Central memory CD8-positive, alpha-beta T cell (primary cell): ENCODE data around the gene MEAK7.

Experiments used
- ATAC-seq: fragments of 150-1000 bp; cut with Tn5 transposase; replicated peaks from 2 replicates; pipeline ENCODE4 v1.10.0; 2022; ENCODE audit warnings: mild to moderate bottlenecking, moderate FRiP score, moderate number of reproducible peaks; ENCODE audit not compliant: poor library complexity, severe bottlenecking; ENCODE audit errors: extremely low read depth
- DNase-seq, 2 donors: peaks; one replicate each; pipeline ENCODE4 v3.0.0; 2021; ENCODE audit warnings: low spot score in 2 of 2
- H3K27ac Mint-ChIP-seq: one replicate; pipeline ENCODE4 v1.8.0; 2022; ENCODE audit warnings: low read depth, mild to moderate bottlenecking, moderate library complexity, mixed read lengths
- H3K27me3 Mint-ChIP-seq: one replicate; pipeline ENCODE4 v1.8.0; 2022; ENCODE audit warnings: mixed read lengths
- H3K36me3 Mint-ChIP-seq: one replicate; pipeline ENCODE4 v1.8.0; 2022; ENCODE audit warnings: mild to moderate bottlenecking, moderate library complexity, mixed read lengths; ENCODE audit not compliant: insufficient read depth
- H3K4me1 Mint-ChIP-seq: one replicate; pipeline ENCODE4 v1.8.0; 2022; ENCODE audit warnings: mixed read lengths
- H3K4me3 Mint-ChIP-seq: one replicate; pipeline ENCODE4 v1.8.0; 2022; ENCODE audit warnings: mild to moderate bottlenecking, moderate library complexity, mixed read lengths
- H3K9me3 Mint-ChIP-seq: one replicate; pipeline ENCODE4 v1.8.0; 2022; ENCODE audit warnings: mixed read lengths

The MEAK7 gene

GRCh38 chr16:84462296-84463210, 41.9 kb downstream of the MEAK7 start:
- Mint-ChIP-seq H3K9me3 (peaks cover 3% of the 10 kb centered on the region), H3K27ac (no peak overlapping the region), H3K27me3 (no peaks in the 10 kb centered on the region), H3K4me1 (peaks cover 5% of the 10 kb centered on the region), H3K4me3 (no peak overlapping the region), H3K36me3 (peaks cover 2% of the 10 kb centered on the region)
- DNase-seq (no peak), ATAC-seq (no peak)

GRCh38 chr16:84461413-84462295, 42.8 kb downstream of the MEAK7 start:
- Mint-ChIP-seq H3K9me3 (no peaks in the 10 kb centered on the region), H3K27ac (no peak overlapping the region), H3K4me1 (peaks cover 5% of the 10 kb centered on the region), H3K36me3 (peaks cover 2% of the 10 kb centered on the region), H3K27me3 (no peaks in the 10 kb centered on the region), H3K4me3 (no peak overlapping the region)
- DNase-seq (no peak), ATAC-seq (no peak)

DNA sequence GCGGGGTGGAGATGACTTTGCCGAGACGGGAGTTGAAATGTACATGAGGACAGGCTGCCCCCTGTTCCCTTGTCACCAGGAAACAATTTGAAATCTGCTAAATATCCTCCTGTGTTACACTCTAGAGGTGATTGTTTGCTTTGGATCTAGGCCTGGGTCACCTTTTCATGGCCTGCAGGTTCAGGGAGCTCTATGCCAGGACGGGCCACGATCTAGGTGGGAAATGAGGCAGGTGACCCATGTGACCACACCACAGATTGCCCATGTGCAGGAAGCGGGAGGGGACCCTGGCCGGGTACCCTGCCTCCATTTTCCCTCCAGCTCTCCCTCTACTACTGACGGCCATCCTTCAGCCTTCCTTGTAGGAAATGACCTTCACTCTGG, 43.4 kb downstream of the MEAK7 start:
- no peak overlapping the region for H3K4me3 Mint-ChIP-seq

DNA sequence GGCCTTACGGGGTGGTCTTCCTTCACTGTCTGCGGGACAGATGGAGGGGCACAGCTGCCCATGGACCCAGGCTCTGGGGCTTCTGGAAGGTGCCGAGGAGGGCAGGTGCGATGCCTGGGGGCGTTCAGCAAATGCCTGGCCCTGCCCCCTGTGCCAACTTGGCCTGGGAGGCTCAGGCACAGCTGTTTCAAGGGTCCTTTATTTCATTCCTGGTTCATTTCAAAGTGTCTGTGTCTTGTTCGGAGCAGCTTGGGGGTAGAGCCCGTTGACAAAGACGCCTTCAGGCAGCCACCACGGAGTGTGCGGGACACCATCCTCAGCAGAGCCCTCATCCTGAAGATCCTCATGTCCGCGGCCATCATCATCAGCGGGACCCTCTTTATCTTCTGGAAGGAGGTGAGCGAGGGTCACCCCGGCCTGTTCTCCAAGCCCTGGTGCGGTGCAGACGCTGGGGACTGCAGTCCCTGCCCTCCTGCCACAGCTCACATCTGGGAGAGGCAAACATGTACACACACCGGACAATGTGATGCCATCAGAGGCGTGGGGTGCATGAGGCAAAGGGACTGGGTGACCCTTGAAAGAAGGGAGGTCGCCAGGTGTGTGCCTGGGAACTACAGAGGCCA, 43.9 kb downstream of the MEAK7 start:
- Mint-ChIP-seq H3K4me3 (no peak overlapping the region), H3K27ac (no peak overlapping the region), H3K36me3 (no peaks in the 10 kb centered on the region), H3K27me3 (no peaks in the 10 kb centered on the region), H3K4me1 (peaks cover 5% of the 10 kb centered on the region), H3K9me3 (no peaks in the 10 kb centered on the region)
- DNase-seq (no peak), ATAC-seq (no peak)

More for the DNA sequence above, 43.4 kb downstream of the MEAK7 start:
- no peak for DNase-seq
- peaks cover 5% of the 10 kb centered on the region for H3K4me1 Mint-ChIP-seq
- no peaks in the 10 kb centered on the region for H3K9me3 Mint-ChIP-seq
- peaks cover 2% of the 10 kb centered on the region for H3K36me3 Mint-ChIP-seq
- H3K27ac Mint-ChIP-seq = no peak overlapping the region
- no peaks in the 10 kb centered on the region for H3K27me3 Mint-ChIP-seq
- no peak for ATAC-seq

DNA sequence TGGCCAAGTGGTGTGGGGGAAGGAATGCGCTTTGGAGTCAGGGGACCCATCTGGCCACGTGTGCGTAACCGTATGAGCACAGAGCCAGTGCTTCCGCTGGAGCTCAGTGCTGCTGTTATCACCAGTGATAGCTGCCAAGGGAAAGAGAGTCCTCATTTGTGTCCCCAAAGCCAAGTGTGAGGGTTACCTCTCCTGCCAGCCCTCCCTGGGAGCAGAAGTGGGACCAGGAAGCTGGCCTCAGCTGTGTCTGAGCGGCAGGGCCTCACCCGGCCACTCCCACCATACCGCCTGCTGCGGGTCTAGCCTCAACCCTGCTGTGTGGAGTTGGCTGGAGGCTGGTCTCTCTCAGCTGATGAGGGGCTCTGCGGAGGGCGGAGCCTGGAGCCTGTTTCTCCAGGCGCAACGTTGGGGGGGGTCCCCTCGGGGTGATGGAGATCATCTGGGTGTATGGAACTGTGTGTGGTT, 44.5 kb downstream of the MEAK7 start:
- no peaks in the 10 kb centered on the region for H3K36me3 Mint-ChIP-seq

DNA sequence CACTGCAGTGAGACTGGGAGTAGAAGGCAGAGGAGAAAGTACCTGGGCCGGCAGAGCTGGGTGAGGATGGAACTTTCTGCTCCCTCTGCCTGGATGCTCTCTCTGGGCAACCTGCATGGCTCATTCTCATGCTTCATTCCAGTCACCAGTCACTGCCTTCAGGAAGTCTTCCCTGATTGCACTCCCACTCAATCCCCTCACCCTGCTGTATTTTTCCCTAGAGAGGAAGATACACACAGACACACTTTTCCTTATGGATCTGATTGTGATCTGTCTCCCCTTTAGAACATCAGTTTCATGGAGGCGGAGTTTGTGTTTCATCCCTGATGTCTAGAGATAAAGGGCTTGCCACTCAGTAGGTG, 44.9 kb downstream of the MEAK7 start:
- no peak overlapping the region for H3K27ac Mint-ChIP-seq
- DNase-seq (no peak), ATAC-seq (no peak)
- H3K4me3 Mint-ChIP-seq = no peak overlapping the region
- H3K27me3 Mint-ChIP-seq = no peaks in the 10 kb centered on the region
- H3K4me1 Mint-ChIP-seq = peaks cover 5% of the 10 kb centered on the region
- no peaks in the 10 kb centered on the region for H3K36me3 Mint-ChIP-seq
- H3K9me3 Mint-ChIP-seq = no peaks in the 10 kb centered on the region

More for the DNA sequence above, 44.5 kb downstream of the MEAK7 start:
- ATAC-seq (no peak), DNase-seq (no peak)
- Mint-ChIP-seq H3K4me1 (peaks cover 5% of the 10 kb centered on the region), H3K9me3 (no peaks in the 10 kb centered on the region), H3K4me3 (no peak overlapping the region), H3K27ac (no peak overlapping the region), H3K27me3 (no peaks in the 10 kb centered on the region)

DNA sequence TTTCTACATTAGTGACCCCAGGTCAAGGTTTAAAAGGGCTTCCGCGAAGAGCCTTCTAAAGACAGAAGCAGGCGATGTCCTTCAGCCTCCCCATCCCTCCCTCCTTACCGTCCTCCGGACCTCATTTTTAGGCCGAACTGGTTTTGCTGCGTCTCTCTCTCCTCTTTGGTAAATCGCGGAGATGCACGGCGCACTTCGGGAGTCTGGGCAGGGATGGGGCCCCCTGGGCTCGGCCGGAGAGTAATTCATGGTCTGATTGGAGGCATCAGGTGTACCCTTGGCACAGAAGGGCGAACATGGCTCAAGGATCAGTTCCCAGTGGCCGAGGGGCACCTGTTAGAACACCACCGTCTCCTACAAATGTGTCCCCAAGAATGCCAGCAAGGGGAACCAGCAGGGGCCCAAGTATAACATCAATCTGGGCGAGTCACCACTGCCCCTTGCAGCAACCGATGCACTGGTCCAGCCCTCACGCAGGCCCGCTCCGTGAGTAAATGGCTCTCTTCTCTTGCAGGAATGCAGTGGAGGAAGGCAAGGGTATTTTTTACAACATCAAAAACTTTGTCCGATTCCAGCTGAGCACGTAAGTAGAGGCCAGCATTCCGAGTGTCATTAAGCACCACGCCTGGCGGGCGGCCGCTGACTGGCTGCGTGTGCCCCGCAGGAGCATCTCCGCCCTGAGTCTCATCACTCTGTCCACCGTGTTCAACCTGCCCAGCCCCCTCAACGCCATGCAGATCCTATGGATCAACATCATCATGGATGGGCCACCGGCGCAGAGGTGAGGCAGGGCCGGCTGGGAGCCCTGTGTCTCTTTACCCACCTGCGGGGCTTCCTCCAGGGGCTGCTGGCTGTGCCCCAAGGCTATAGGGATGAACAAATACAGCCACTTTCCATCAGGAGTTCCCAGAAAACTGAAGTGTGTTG, 45.6 kb downstream of the MEAK7 start:
- Mint-ChIP-seq H3K4me1 (peaks cover 5% of the 10 kb centered on the region), H3K27me3 (no peaks in the 10 kb centered on the region)
- ATAC-seq = no peak

GRCh38 chr16:84455031-84455430, 49.4 kb downstream of the MEAK7 start:
- H3K27ac Mint-ChIP-seq = no peak overlapping the region
- ATAC-seq = no peak

More for the DNA sequence above, 45.6 kb downstream of the MEAK7 start:
- no peak overlapping the region for H3K27ac Mint-ChIP-seq
- no peaks in the 10 kb centered on the region for H3K9me3 Mint-ChIP-seq
- no peak for DNase-seq
- no peak overlapping the region for H3K4me3 Mint-ChIP-seq
- H3K36me3 Mint-ChIP-seq = no peaks in the 10 kb centered on the region

More at GRCh38 chr16:84455031-84455430, 49.4 kb downstream of the MEAK7 start:
- H3K4me3 Mint-ChIP-seq = no peak overlapping the region
- no peaks in the 10 kb centered on the region for H3K4me1 Mint-ChIP-seq
- no peaks in the 10 kb centered on the region for H3K9me3 Mint-ChIP-seq
- H3K27me3 Mint-ChIP-seq = no peaks in the 10 kb centered on the region
- H3K36me3 Mint-ChIP-seq = no peaks in the 10 kb centered on the region
- DNase-seq = no peak
